Kidney (tissue), 14 donors: ENCODE results near the gene PIK3CB. TPM values are rescaled to one million over a fixed set of nuclear protein-coding genes. Genes with fewer than 3 reads are reported as not detected.
"Not testable (repeated sequence)": the region's sequence is repeated elsewhere in the genome, so short reads cannot be mapped to it uniquely, and the experiment has no call there.

ENCODE experiments used
- DNase-seq, 5 donors: peaks; one replicate each; pipeline ENCODE4 v3.0.0-alpha.2; 2013 to 2020
- FAIRE-seq: peaks from 2 replicates; lab custom pipeline; 2012; peaks lifted over from hg19 to GRCh38; lab: Jason Lieb, UNC
- H3K27ac ChIP-seq, 2 donors: one replicate each; pipeline ENCODE4 v1.7.0; 2013; ENCODE audit warnings: low read depth in 2 of 2, low read length in 2 of 2, inconsistent platforms in 1 of 2
- H3K27me3 ChIP-seq: one replicate; pipeline ENCODE4 v1.7.1; 2013; ENCODE audit warnings: low read length, inconsistent platforms; ENCODE audit not compliant: control insufficient read depth, insufficient read depth
- H3K36me3 ChIP-seq, 3 donors: one replicate each; pipeline versions ENCODE4 v1.7.0 to v1.7.1; 2013; ENCODE audit warnings: low read length in 3 of 3, control low read depth in 1 of 3, inconsistent platforms in 1 of 3; ENCODE audit not compliant: insufficient read depth in 3 of 3, control insufficient read depth in 2 of 3
- H3K4me1 ChIP-seq, 3 donors: one replicate each; pipeline versions ENCODE4 v1.7.0 to v1.7.1; 2013; ENCODE audit warnings: low read length in 3 of 3, inconsistent platforms in 1 of 3, low read depth in 1 of 3; ENCODE audit not compliant: control insufficient read depth in 2 of 3, insufficient read depth in 2 of 3
- H3K4me3 ChIP-seq, 3 donors: one replicate each; pipeline versions ENCODE4 v1.7.0 to v1.8.1; 2013; ENCODE audit warnings: low read length in 3 of 3, control low read depth in 1 of 3, inconsistent platforms in 1 of 3
- H3K9ac ChIP-seq, 3 donors: one replicate each; pipeline versions ENCODE4 v1.7.0 to v1.7.1; 2013; ENCODE audit warnings: low read length in 3 of 3, control low read depth in 1 of 3, inconsistent platforms in 1 of 3
- H3K9me3 ChIP-seq, 3 donors: one replicate each; pipeline versions ENCODE4 v1.7.0 to v1.7.1; 2013; ENCODE audit warnings: low read length in 3 of 3, control low read depth in 1 of 3, inconsistent platforms in 1 of 3; ENCODE audit not compliant: control insufficient read depth in 2 of 3, insufficient read depth in 1 of 3
- CTCF ChIP-seq: IDR thresholded peaks from 3 replicates; pipeline ENCODE4 v1.5.1; 2012; ENCODE audit warnings: mild to moderate bottlenecking, moderate library complexity, borderline replicate concordance; ENCODE audit not compliant: insufficient read depth; ENCODE audit errors: extremely low read depth
- intact Hi-C: fragments of 100-400 bp; cut with DNase I; formaldehyde crosslinking; loops from one replicate; pipeline ENCODE4 v1.11.1; 2022
- polyA plus RNA-seq: library from polyadenylated mRNA; stranded (reverse); fragments of 350-450 nt; fragmentation: Illumina TruSeq; extraction: RNeasy Lipid Tissue Mini Kit (QIAGEN cat#74804); gene quantifications from one replicate; pipeline ENCODE4 v1.2.3, GENCODE V29; 2014; ENCODE audit warnings: low read depth, low replicate concordance; ENCODE audit not compliant: insufficient read depth
- total RNA-seq: library from RNA; stranded (reverse); fragmentation: NEBNext Ultra II Directional; extraction: Animal tissue kit (Norgen Biotek cat#: 25700); gene quantifications from one replicate; pipeline ENCODE4 v1.2.1, GENCODE V29; 2021
- donor health status: control.
- donor health status: control.
- donor health status: control.
- donor health status: control.
- donor health status: control.
- donor health status: DM: yes; HTN: yes; CAD: no.
- donor health status: Normal renal cell carcinoma (clear cell type).

PIK3CB gene
- total and polyA plus RNA-seq, 2 donors from 2014 or later: 20.1 to 48.0 TPM

- TF ChIP-seq CTCF: no peak
- no peak for DNase-seq
- Histone ChIP-seq H3K9ac (no peak overlapping the region), H3K9me3 (no peaks in the 10 kb centered on the region), H3K4me3 (peak overlapping the region in 1 of 3 donors; percentile 28), H3K4me1 (peaks cover 0 to 11% (median 3%) of the 10 kb centered on the region in 3 donors), H3K36me3 (no peaks in the 10 kb centered on the region), H3K27ac (no peak overlapping the region), H3K27me3 (no peaks in the 10 kb centered on the region)
- no peak for FAIRE-seq
- intact Hi-C loops: no loop called here
These were observed 25.1 kb downstream of the PIK3CB start for GRCh38 chr3:138809500-138810256.

GRCh38 chr3:138806376-138807080 is 28.2 kb downstream of the PIK3CB start:
- no peak for TF ChIP-seq CTCF
- Histone ChIP-seq H3K9ac (no peak overlapping the region), H3K4me3 (no peak overlapping the region), H3K36me3 (no peaks in the 10 kb centered on the region), H3K27ac (no peak overlapping the region), H3K27me3 (no peaks in the 10 kb centered on the region), H3K4me1 (peaks cover 0 to 9% (median 3%) of the 10 kb centered on the region in 3 donors), H3K9me3 (no peaks in the 10 kb centered on the region)
- DNase-seq (no peak), FAIRE-seq (no peak)
- intact Hi-C loops: no loop called here

GRCh38 chr3:138803006-138803653 is 31.6 kb downstream of the PIK3CB start:
- Histone ChIP-seq H3K27ac (no peak overlapping the region), H3K36me3 (no peaks in the 10 kb centered on the region), H3K4me3 (no peak overlapping the region), H3K9me3 (no peaks in the 10 kb centered on the region), H3K27me3 (no peaks in the 10 kb centered on the region), H3K9ac (no peak overlapping the region), H3K4me1 (peaks cover 0 to 6% (median 0%) of the 10 kb centered on the region in 3 donors)
- no peak for DNase-seq
- intact Hi-C loops: no loop called here
- FAIRE-seq: no peak
- no peak for TF ChIP-seq CTCF

- not testable (repeated sequence) for H3K27ac ChIP-seq, FAIRE-seq, H3K4me3 ChIP-seq
These were observed 32.5 kb downstream of the PIK3CB start for GRCh38 chr3:138802223-138802622.

More at GRCh38 chr3:138802223-138802622, 32.5 kb downstream of the PIK3CB start:
- H3K36me3 ChIP-seq, H3K9me3 ChIP-seq, H3K4me1 ChIP-seq, H3K9ac ChIP-seq, H3K27me3 ChIP-seq, intact Hi-C loops, DNase-seq: not testable (repeated sequence)
